Stimulated activated CD4-positive, alpha-beta T cell treated with anti-CD3 and anti-CD28 coated beads, Interleukin-12 subunit alpha, Interleukin-12 subunit beta, amount 100 ng/mL, for 48 hours (primary cell): ENCODE data around the gene SND1.

Source experiments
- DNase-seq, 3 donors: peaks; one replicate each; pipeline ENCODE4 v3.0.0-alpha.2; 2020; ENCODE audit warnings: low read depth in 2 of 3, low spot score in 1 of 3

Gene SND1

GRCh38 chr7:128007303-128007680 is 355.3 kb downstream of the SND1 start:
- DNase-seq, result no peak

GRCh38 chr7:128008141-128008540 is 356.1 kb downstream of the SND1 start:
- no peak for DNase-seq

GRCh38 chr7:128008744-128009143 is 356.8 kb downstream of the SND1 start:
- no peak for DNase-seq

GRCh38 chr7:128010391-128011127 is 358.6 kb downstream of the SND1 start:
- DNase-seq, result no peak

- DNase-seq, result no peak
These were observed 359.2 kb downstream of the SND1 start for GRCh38 chr7:128011131-128011661.

GRCh38 chr7:128014811-128015210 is 362.8 kb downstream of the SND1 start:
- no peak for DNase-seq

- DNase-seq, result no peak
These were observed 365.5 kb downstream of the SND1 start for GRCh38 chr7:128017460-128017859.

- no peak for DNase-seq
These were observed 366.2 kb downstream of the SND1 start for GRCh38 chr7:128017862-128018845.

- no peak for DNase-seq
These were observed 367.3 kb downstream of the SND1 start for GRCh38 chr7:128019288-128019687.

GRCh38 chr7:128020159-128020558 is 368.2 kb downstream of the SND1 start:
- DNase-seq, result peak in 1 of 3 donors; percentile 19

- DNase-seq, result no peak
These were observed 369.4 kb downstream of the SND1 start for GRCh38 chr7:128021366-128021765.

GRCh38 chr7:128022631-128023532 is 370.9 kb downstream of the SND1 start:
- DNase-seq, result no peak

- no peak for DNase-seq
These were observed 372.2 kb downstream of the SND1 start for GRCh38 chr7:128024151-128024550.

- no peak for DNase-seq
These were observed 373.4 kb downstream of the SND1 start for GRCh38 chr7:128025380-128025779.

GRCh38 chr7:128025819-128026218 is 373.8 kb downstream of the SND1 start:
- DNase-seq, result no peak

- no peak for DNase-seq
These were observed 374.6 kb downstream of the SND1 start for GRCh38 chr7:128026551-128026950.

- no peak for DNase-seq
These were observed 375.5 kb downstream of the SND1 start for GRCh38 chr7:128027485-128027980.

GRCh38 chr7:128029405-128029995 is 377.5 kb downstream of the SND1 start:
- DNase-seq, result no peak

GRCh38 chr7:128030263-128030653 is 378.3 kb downstream of the SND1 start:
- DNase-seq, result no peak
